HG03097 (cell line): Measurements from ENCODE around the gene LMO3.
"Not testable (repeated sequence)": the region's sequence is repeated elsewhere in the genome, so short reads cannot be mapped to it uniquely, and the experiment has no call there.

ENCODE experiments used
- ATAC-seq: cut with Tn5 transposase; IDR thresholded peaks from one replicate; pipeline ENCODE4 v1.9.1; 2021; ENCODE audit not compliant: unreplicated experiment, low FRiP score

Gene LMO3

DNA sequence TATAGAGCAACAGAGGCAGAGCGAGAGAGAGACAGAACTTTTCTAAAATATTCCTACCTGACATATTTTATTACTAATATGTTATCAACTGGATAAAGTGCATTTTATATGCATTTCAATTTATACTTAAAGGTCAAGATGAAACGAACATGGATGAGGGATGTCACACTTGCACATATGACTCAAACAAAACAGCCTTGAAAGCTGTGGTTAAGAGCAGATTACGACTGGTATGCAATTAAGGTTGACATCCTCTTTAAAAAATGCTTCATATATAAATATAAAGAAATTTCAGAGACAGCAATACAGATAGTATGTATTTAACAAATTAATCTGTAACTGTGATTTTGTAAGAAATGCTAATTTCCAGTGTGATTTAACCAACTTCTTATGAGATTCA, 52.5 kb downstream of the LMO3 start:
- no peak for ATAC-seq

DNA sequence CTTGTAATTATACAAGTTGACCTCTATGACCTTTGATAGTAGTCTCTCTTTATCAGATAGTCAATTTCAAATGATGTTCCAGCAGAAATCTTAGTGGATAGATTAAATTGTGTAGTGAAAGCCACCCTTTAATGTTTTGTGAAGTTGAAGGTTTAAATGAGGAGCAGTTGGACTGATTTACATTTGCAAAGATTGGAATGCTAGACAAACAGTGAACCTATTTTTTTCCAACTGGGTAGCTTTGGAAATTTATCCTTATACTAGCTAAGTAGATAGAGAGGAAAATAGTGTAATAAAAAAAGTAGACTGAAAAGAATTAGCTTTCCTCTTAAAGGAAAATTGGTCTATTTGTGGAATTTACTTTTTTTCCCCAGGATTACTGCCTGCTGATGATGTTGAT, 53.7 kb downstream of the LMO3 start:
- ATAC-seq = no peak

GRCh38 chr12:16545836-16546235, 60.1 kb downstream of the LMO3 start:
- ATAC-seq = no peak

- no peak for ATAC-seq
Measured at GRCh38 chr12:16542586-16542985, 63.4 kb downstream of the LMO3 start.

GRCh38 chr12:16537652-16538051, 68.3 kb downstream of the LMO3 start:
- ATAC-seq = not testable (repeated sequence)

GRCh38 chr12:16531621-16532020, 74.3 kb downstream of the LMO3 start:
- ATAC-seq = no peak

DNA sequence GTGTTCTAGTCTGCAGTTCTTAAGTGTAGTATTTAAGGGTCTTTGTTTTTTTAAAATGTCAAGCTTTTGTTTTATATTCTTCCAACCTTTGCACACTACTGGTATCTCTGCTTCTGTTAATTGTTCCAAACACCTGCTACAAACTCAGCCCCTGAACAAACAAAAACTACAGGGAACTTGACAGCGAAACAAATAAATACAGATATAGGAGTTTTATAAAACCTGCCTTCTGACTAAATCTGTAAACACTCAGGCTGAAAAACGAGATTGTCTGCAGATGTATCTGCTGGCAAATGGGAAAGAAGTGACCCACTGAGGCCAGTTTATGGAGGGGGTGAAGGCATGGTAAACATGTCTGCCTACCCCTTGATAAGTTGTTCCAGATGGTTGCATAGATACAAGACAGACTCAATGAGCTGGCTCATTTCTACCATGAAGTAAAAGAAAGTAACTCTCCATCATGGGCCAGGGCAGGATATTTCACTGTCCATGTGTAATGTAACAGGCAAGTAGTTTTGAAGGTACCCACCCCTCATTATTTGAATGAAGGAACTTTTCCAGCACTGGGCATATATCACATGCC, 75.6 kb downstream of the LMO3 start:
- ATAC-seq = no peak

DNA sequence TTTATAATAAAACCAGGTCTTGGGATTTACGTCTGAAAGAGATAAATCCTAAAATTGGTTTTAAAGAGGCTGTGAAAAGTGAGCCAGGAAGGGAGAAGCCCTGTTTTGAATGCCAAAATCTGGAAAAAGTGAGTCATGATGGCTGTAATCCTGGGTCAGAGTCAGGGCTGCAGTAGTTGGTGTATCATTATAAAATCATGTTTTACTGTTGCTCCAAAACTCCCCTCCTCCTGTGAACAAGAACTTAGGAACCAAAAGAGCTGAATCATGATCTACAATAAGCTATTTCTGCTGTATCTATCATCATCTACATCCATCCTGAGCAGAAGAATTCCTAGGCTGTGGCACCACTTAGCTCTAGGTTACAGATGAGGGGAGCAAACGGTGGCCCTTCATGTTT, 79.3 kb downstream of the LMO3 start:
- ATAC-seq = no peak

DNA sequence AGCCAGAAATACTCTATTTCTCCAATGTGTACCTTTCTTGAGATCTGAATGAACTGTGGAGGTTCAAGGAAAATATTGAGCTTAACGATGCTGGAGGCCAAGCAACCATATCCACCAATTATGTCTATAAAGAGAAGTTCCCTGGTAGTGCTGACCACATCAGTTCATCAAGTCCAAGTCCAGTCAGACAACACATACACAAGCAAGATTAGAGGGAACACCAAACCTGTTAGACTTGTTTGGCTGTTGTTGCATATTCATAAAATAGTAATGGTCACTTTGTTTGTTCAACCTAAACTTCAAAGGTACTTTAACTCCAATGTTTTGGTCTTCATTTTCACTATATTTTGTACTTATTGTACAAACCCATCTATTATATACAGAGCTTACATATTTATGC, 81.6 kb downstream of the LMO3 start:
- ATAC-seq = no peak

DNA sequence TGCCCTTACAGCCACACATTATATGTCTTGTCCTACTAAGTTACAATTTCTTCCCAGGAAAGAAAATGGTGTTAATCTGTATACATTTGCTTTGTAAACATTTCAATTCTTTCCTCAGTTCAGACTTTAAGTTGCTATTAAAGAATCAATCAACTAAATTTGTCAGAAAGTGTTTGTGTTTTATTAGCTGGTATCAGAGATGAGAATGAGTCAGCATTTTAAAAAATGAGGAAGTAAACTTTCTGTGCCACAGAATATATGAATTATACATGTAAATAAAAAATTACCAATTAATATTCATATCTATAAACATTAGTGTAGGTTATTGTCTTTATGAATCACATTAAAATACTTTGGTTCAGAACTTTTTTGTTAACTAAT, 82.0 kb downstream of the LMO3 start:
- ATAC-seq = no peak

DNA sequence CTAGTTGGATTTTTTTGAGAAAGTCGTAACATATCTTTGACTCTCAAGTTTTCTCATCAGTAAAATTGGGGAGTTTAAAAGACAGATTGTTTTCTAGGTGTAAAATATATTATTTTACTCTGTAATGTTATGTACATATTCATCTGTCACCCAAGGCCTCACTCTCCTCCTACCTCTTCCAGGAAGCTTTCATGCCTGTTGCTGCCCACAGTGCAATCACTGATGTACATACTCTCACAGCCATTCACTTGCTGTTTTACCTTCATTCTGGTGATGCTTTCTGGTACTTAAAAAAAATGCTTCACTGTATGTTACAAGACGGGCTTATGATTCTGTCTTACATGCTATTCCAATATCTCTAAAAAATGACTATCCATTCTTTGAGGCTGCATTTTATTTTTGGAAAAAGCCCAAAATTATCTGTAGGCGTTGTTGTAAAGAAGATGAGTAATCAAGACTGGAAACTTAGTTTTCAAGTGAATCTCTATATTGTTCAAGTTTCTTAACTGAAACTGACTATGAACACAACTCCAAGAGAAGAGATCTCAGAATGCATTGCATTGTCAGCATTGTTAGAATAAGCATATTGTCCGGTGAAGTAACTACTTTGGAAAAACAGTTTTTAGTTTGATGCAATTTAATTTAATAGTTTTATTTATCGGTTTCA, 82.5 kb downstream of the LMO3 start:
- no peak for ATAC-seq

DNA sequence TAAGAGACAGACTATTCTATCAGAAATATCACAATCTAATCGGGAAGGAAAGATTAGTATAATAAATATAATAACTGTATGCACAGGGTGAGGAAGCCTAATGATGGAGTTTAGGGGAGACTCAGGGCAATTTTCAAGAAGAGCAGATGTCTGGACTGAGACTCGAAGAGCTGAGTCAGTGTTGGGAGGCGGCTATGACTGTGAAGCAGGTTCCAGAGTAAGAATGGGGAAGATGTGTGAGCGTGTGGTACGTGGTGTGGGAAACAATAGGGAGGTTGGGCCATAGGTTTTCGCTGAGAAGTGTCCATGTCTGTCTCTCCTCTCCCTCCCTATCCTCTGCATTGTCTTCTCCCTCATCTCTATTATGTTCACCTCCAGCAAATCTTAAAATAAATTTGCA, 85.6 kb downstream of the LMO3 start:
- ATAC-seq = no peak

DNA sequence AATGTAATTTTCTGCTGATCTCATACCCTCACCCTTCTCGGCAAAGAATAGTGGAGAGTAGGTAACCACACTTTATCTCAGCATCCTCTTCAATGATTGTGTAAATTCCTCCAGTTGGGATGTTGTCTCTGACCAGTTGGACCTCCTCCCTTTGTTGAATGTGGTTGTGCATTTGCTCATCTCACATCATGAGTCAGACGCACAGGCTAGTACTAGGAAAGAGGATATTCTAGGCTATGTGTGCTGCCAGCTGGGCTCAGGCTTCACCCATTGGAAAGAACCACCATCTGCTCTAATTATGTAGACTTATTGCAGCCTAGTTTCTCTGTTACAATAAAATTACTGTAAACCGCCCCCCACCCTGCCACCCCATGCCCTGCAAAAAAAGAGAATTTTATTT, 90.3 kb downstream of the LMO3 start:
- no peak for ATAC-seq

GRCh38 chr12:16513231-16513630, 92.7 kb downstream of the LMO3 start:
- no peak for ATAC-seq

DNA sequence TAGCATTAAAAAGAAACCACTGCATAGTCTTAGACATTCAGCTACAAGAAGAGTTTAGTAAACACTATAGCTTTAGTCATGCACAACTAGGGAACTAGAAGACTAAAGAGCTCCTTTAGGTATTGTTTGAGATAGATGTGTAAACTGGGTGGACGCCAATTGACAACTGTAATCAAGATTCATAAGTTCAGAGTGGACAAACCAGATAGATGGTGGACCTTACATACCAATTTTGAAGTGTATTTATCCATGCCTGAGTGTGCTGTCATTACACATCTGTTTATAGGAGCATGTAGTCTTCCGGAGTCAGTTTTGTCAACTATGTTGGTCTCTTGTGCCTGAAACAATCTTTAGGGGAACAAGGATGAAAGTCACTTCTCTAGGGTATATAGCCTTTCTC, 96.6 kb downstream of the LMO3 start:
- ATAC-seq = no peak

DNA sequence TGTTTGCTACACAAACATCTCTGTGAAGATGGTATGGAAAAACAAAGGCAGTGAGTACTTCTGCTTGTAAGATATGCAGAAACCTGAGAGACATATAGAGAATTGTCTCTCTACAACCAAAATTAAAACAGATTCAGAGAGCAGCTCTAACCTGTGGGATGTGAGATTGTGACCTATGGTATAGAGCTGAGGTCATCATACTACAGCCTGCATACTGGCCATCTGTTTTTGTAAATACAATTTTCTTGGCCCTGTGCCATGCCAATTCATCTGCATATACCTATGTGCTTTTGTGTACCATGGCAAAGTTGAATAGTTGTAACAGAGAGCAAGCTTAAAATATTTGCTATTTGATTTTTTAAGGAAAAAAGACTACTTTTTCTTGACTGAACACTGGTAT, 99.6 kb downstream of the LMO3 start:
- ATAC-seq = no peak

DNA sequence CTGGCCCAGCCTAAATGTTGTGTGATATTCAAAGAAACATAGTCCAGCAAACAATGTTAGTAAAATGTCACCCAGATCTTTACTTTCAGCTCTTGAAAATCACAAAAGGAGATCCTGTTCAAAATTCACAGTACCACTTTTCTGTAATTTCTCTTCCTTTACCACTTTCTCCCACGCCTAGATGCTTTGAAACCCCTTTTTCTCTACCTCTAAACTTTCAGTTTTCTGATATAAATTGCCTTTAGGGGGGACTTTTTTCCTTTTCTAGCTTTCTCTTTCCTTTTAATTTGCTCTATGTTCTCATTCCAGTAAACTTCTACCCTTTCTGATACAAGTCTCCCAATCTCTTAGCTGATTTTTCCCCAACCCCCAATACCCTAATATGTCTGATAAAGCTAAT, 101.8 kb downstream of the LMO3 start:
- ATAC-seq = no peak

GRCh38 chr12:16499611-16500010, 106.4 kb downstream of the LMO3 start:
- ATAC-seq = no peak
